ENCODE data around the gene ETFA.
"Not testable (repeated sequence)": the region's sequence is repeated elsewhere in the genome, so short reads cannot be mapped to it uniquely, and the experiment has no call there.

Gene ETFA

GRCh38 chr15:76270876-76271275, 40.4 kb downstream of the ETFA start:
- DNase-seq = no peak

- no peak for DNase-seq
Observed at GRCh38 chr15:76267077-76267476, 44.2 kb downstream of the ETFA start.

GRCh38 chr15:76265769-76266168, 45.5 kb downstream of the ETFA start:
- DNase-seq = not testable (repeated sequence)

- DNase-seq = no peak
Observed at GRCh38 chr15:76260246-76260938, 50.9 kb downstream of the ETFA start.

GRCh38 chr15:76259392-76259791, 51.9 kb downstream of the ETFA start:
- DNase-seq = no peak

GRCh38 chr15:76258460-76258859, 52.8 kb downstream of the ETFA start:
- no peak for DNase-seq

GRCh38 chr15:76253691-76254473, 57.4 kb downstream of the ETFA start:
- DNase-seq = no peak

GRCh38 chr15:76252249-76252648, 59.0 kb downstream of the ETFA start:
- DNase-seq = no peak

- no peak for DNase-seq
Observed at GRCh38 chr15:76251717-76252116, 59.6 kb downstream of the ETFA start.

- DNase-seq = no peak
Observed at GRCh38 chr15:76245072-76245610, 66.1 kb downstream of the ETFA start.

- DNase-seq = no peak
Observed at GRCh38 chr15:76239786-76240185, 71.5 kb downstream of the ETFA start.

- DNase-seq = no peak
Observed at GRCh38 chr15:76236350-76236749, 74.9 kb downstream of the ETFA start.

GRCh38 chr15:76235186-76235826, 76.0 kb downstream of the ETFA start:
- DNase-seq = no peak

- DNase-seq = no peak
Observed at GRCh38 chr15:76234337-76234889, 76.9 kb downstream of the ETFA start.

- DNase-seq = no peak
Observed at GRCh38 chr15:76233921-76234320, 77.3 kb downstream of the ETFA start.

- no peak for DNase-seq
Observed at GRCh38 chr15:76229266-76229665, 82.0 kb downstream of the ETFA start.

GRCh38 chr15:76223521-76223920, 87.7 kb downstream of the ETFA start:
- DNase-seq = no peak

- DNase-seq = no peak
Observed at GRCh38 chr15:76222159-76222558, 89.1 kb downstream of the ETFA start.

GRCh38 chr15:76221085-76221767, 90.0 kb downstream of the ETFA start:
- DNase-seq = no peak

- DNase-seq = no peak
Observed at GRCh38 chr15:76217882-76218217, 93.4 kb downstream of the ETFA start.

- DNase-seq = no peak
Observed at GRCh38 chr15:76217029-76217881, 94.0 kb downstream of the ETFA start.

GRCh38 chr15:76215634-76216033, 95.6 kb downstream of the ETFA start:
- no peak for DNase-seq

All from GOT3 (cell line).